Activated T-helper 1 cell treated with anti-CD3 and anti-CD28 coated beads, Interleukin-12 subunit alpha, Interleukin-12 subunit beta, Interleukin-2, Interleukin-4 antibody, amounts not matched to agents 30 ng/mL and 10 ng/mL and 1 ng/mL, durations not matched to agents 14 hours and 24 hours and 36 hours (primary cell): ENCODE data around the gene PSMC2. TPM values are rescaled to one million over a fixed set of nuclear protein-coding genes. Genes with fewer than 3 reads are reported as not detected.

Experiments
- DNase-seq: peaks from one replicate; pipeline ENCODE4 v3.0.0; 2021; ENCODE audit warnings: low spot score
- H3K27ac Mint-ChIP-seq: one replicate; pipeline ENCODE4 v1.8.0; 2021; ENCODE audit warnings: mild to moderate bottlenecking, mixed read lengths
- H3K27me3 Mint-ChIP-seq: one replicate; pipeline ENCODE4 v1.8.0; 2022; ENCODE audit warnings: mild to moderate bottlenecking, moderate library complexity, mixed read lengths; ENCODE audit not compliant: insufficient read depth
- H3K36me3 Mint-ChIP-seq: one replicate; pipeline ENCODE4 v1.8.0; 2021; ENCODE audit warnings: low read depth, mixed read lengths
- H3K4me1 Mint-ChIP-seq: one replicate; pipeline ENCODE4 v1.8.0; 2021; ENCODE audit warnings: low read depth, mixed read lengths
- H3K4me3 Mint-ChIP-seq: one replicate; pipeline ENCODE4 v1.8.0; 2021; ENCODE audit warnings: mild to moderate bottlenecking, moderate library complexity, mixed read lengths
- H3K9me3 Mint-ChIP-seq: one replicate; pipeline ENCODE4 v1.8.0; 2021; ENCODE audit warnings: mixed read lengths
- intact Hi-C: fragments of 100-400 bp; cut with micrococcal nuclease; formaldehyde crosslinking; loops from one replicate; pipeline ENCODE4 v1.15.1; 2024
- total RNA-seq: library from RNA; stranded (reverse); gene quantifications from 2 replicates; pipeline ENCODE4 v1.2.3, GENCODE V29; 2022

Gene PSMC2
- total RNA-seq, 1 donor from 2014 or later: 220 TPM

DNA sequence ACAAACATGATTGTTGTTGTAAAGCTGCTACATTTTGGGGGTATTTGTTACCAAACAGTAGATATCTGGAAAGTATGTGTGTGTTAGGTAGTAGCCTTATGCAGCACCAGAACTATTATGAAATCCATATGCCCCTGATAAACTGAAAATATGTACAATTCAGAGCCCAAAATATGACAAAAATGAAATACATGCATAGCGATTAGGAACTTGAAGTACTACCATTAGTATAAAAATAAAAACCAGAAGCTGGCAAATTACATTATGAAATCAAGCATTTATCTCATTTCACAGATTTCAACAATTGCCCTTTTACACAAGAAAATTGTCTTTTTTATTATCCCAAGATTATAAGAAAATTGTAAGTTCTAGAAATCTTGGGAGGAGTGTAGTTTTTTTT is 64.7 kb downstream of the PSMC2 start:
- H3K9me3 Mint-ChIP-seq: no peaks in the 10 kb centered on the region
- peaks cover 24% of the 10 kb centered on the region for H3K27me3 Mint-ChIP-seq
- H3K4me1 Mint-ChIP-seq: no peaks in the 10 kb centered on the region
- H3K4me3 Mint-ChIP-seq: no peak overlapping the region
- intact Hi-C loops: no loop called here
- no peak for DNase-seq
- H3K36me3 Mint-ChIP-seq: no peaks in the 10 kb centered on the region
- no peak overlapping the region for H3K27ac Mint-ChIP-seq

DNA sequence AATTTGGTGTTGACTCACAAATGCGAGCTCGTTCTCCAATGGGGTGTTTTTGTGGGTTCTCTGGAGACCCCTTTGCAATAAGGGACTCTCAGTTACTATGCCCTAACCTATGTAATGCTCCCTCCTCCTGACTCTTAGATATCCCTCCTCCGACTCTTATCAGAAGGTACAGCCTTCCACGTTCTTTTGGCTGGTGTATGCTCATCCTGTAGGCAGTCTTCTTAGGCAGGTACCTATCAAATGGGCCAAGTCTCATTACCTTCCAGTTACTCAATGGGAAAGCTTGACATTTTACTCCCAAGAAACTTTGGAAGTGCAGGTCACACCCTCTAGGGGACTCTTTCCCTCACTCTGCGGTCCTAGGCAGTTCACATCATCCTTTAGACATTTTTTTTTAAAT is 66.0 kb downstream of the PSMC2 start:
- Mint-ChIP-seq H3K9me3 (no peaks in the 10 kb centered on the region), H3K27me3 (peaks cover 23% of the 10 kb centered on the region), H3K27ac (no peak overlapping the region), H3K4me1 (no peaks in the 10 kb centered on the region), H3K4me3 (no peak overlapping the region), H3K36me3 (no peaks in the 10 kb centered on the region)
- no peak for DNase-seq
- intact Hi-C loops: no loop called here

DNA sequence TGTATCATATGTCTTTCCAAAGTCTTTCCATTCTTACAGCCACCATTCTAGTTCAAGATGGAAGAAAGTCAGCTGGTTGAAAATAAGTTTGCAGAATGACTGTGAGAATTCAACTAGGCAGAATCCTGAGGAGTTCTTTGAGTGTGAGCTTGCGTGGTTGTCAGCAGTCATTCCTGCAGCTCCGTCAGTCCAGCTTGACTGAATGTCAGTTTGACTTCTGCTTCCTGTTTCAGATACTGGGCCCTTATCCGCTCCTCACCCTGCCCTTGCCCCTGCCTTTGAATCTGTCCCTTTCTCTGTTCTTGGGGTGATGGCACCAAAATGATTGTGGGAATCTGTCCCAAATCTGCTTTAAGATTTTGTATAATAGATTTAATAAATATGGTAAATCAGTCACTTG is 70.8 kb downstream of the PSMC2 start:
- H3K27me3 Mint-ChIP-seq: peaks cover 16% of the 10 kb centered on the region

More for the DNA sequence above, 70.8 kb downstream of the PSMC2 start:
- no peaks in the 10 kb centered on the region for H3K9me3 Mint-ChIP-seq
- intact Hi-C loops: no loop called here
- H3K36me3 Mint-ChIP-seq: no peaks in the 10 kb centered on the region
- H3K4me1 Mint-ChIP-seq: no peaks in the 10 kb centered on the region
- no peak overlapping the region for H3K4me3 Mint-ChIP-seq
- no peak for DNase-seq
- no peak overlapping the region for H3K27ac Mint-ChIP-seq

Other genes starting within 250 kb of the PSMC2 start
- gene NAPEPLD, start 198.5 kb upstream of the PSMC2 start, total RNA-seq: 7.8 and 8.1 TPM in 2 replicates
- 71.5 and 75.5 TPM in 2 replicates for gene PMPCB, start 50.2 kb upstream of the PSMC2 start, total RNA-seq
- 63.8 and 68.6 TPM in 2 replicates for gene DNAJC2, start 2.9 kb upstream of the PSMC2 start, total RNA-seq
- gene SLC26A5, start 98.6 kb downstream of the PSMC2 start, total RNA-seq: not detected in 2 replicates